H9 (cell line): Measurements from ENCODE around the gene UBLCP1. TPM values are rescaled to one million over a fixed set of nuclear protein-coding genes. Genes with fewer than 3 reads are reported as not detected.
A peak's percentile ranks its signal among the peaks of the same experiment; 100 is the strongest.

ENCODE experiments used
- DNase-seq: peaks from one replicate; pipeline ENCODE4 v3.0.0-alpha.2; 2017
- H2AFZ ChIP-seq: one replicate; pipeline ENCODE4 v1.6.1; 2013; ENCODE audit warnings: mild to moderate bottlenecking, low read length, control low read depth, moderate library complexity
- H2AK5ac ChIP-seq: 2 replicates; pipeline ENCODE4 v1.6.1; 2013; ENCODE audit warnings: low read length, control low read depth, mixed read lengths; ENCODE audit not compliant: insufficient read length
- H2BK120ac ChIP-seq: one replicate; pipeline ENCODE4 v1.6.1; 2013; ENCODE audit warnings: low read depth, mild to moderate bottlenecking, low read length, control low read depth, inconsistent platforms; ENCODE audit not compliant: poor library complexity, severe bottlenecking
- H2BK12ac ChIP-seq: 2 replicates; pipeline ENCODE4 v1.6.1; 2013; ENCODE audit warnings: low read length, control low read depth, mixed read lengths, low read depth; ENCODE audit not compliant: insufficient read length
- H2BK15ac ChIP-seq: 2 replicates; pipeline ENCODE4 v1.6.1; 2013; ENCODE audit warnings: low read depth, low read length, control low read depth
- H2BK20ac ChIP-seq: one replicate; pipeline ENCODE4 v1.6.1; 2013; ENCODE audit warnings: low read depth, mild to moderate bottlenecking, low read length, control low read depth, inconsistent platforms; ENCODE audit not compliant: poor library complexity, severe bottlenecking
- H2BK5ac ChIP-seq: 2 replicates; pipeline ENCODE4 v1.6.1; 2013; ENCODE audit warnings: low read length, control low read depth, mixed read lengths; ENCODE audit not compliant: insufficient read length
- H3K14ac ChIP-seq: 2 replicates; pipeline ENCODE4 v1.6.1; 2013; ENCODE audit warnings: low read length, control low read depth; ENCODE audit not compliant: insufficient read depth
- H3K18ac ChIP-seq: 2 replicates; pipeline ENCODE4 v1.6.1; 2013; ENCODE audit warnings: low read depth, mild to moderate bottlenecking, mixed read lengths, low read length, control low read depth; ENCODE audit not compliant: insufficient read length
- H3K23ac ChIP-seq: 2 replicates; pipeline ENCODE4 v1.6.1; 2013; ENCODE audit warnings: low read length, control low read depth, mixed read lengths, low read depth; ENCODE audit not compliant: insufficient read length
- H3K23me2 ChIP-seq: 2 replicates; pipeline ENCODE4 v1.6.1; 2013; ENCODE audit warnings: low read depth, mild to moderate bottlenecking, mixed read lengths, low read length, control low read depth; ENCODE audit not compliant: insufficient read length, poor library complexity, severe bottlenecking
- H3K27ac ChIP-seq: 2 replicates; pipeline ENCODE4 v1.5.1; 2013; ENCODE audit warnings: low read length, control low read depth, mixed read lengths, low read depth; ENCODE audit not compliant: insufficient read length
- H3K27me3 ChIP-seq: 2 replicates; pipeline ENCODE4 v1.6.1; 2013; ENCODE audit warnings: low read length, control low read depth, inconsistent platforms; ENCODE audit not compliant: insufficient read depth
- H3K4ac ChIP-seq: 2 replicates; pipeline ENCODE4 v1.6.1; 2013; ENCODE audit warnings: low read depth, mild to moderate bottlenecking, control low read depth, inconsistent platforms, low read length, moderate library complexity
- H3K4me1 ChIP-seq: 2 replicates; pipeline ENCODE4 v1.6.1; 2013; ENCODE audit warnings: low read length, control low read depth, inconsistent platforms; ENCODE audit not compliant: insufficient read depth
- H3K4me2 ChIP-seq: 2 replicates; pipeline ENCODE4 v1.6.1; 2013; ENCODE audit warnings: low read length, control low read depth, mixed read lengths; ENCODE audit not compliant: insufficient read length, insufficient read depth
- H3K56ac ChIP-seq: 2 replicates; pipeline ENCODE4 v1.6.1; 2013; ENCODE audit warnings: low read depth, mild to moderate bottlenecking, mixed read lengths, low read length, control low read depth; ENCODE audit not compliant: insufficient read length
- H3K79me1 ChIP-seq: 2 replicates; pipeline ENCODE4 v1.6.1; 2013; ENCODE audit warnings: low read depth, mild to moderate bottlenecking, moderate library complexity, low read length, control low read depth, inconsistent platforms; ENCODE audit not compliant: insufficient read depth, poor library complexity, severe bottlenecking
- H3K79me2 ChIP-seq: 2 replicates; pipeline ENCODE4 v1.6.1; 2013; ENCODE audit warnings: low read length, control low read depth, inconsistent platforms; ENCODE audit not compliant: insufficient read depth
- H3K9ac ChIP-seq: 2 replicates; pipeline ENCODE4 v1.6.1; 2013; ENCODE audit warnings: low read length, control low read depth, mixed read lengths; ENCODE audit not compliant: insufficient read length; ENCODE audit errors: extremely low read depth
- H3K9me3 ChIP-seq: one replicate; pipeline ENCODE4 v1.6.1; 2013; ENCODE audit warnings: low read depth, low read length, inconsistent platforms; ENCODE audit not compliant: control insufficient read depth
- H3T11ph ChIP-seq: one replicate; pipeline ENCODE4 v1.6.1; 2013; ENCODE audit warnings: mild to moderate bottlenecking, low read length, control low read depth, inconsistent platforms
- H4K20me1 ChIP-seq: one replicate; pipeline ENCODE4 v1.6.1; 2013; ENCODE audit not compliant: control insufficient read depth, insufficient read length, insufficient read depth
- H4K5ac ChIP-seq: 2 replicates; pipeline ENCODE4 v1.6.1; 2013; ENCODE audit warnings: low read depth, mild to moderate bottlenecking, mixed read lengths, low read length, control low read depth; ENCODE audit not compliant: insufficient read length
- H4K8ac ChIP-seq: replicated peaks from 2 replicates; pipeline ENCODE4 v1.6.1; 2013; ENCODE audit warnings: low read length, control low read depth, mixed read lengths, low read depth; ENCODE audit not compliant: insufficient read length
- H4K91ac ChIP-seq: 2 replicates; pipeline ENCODE4 v1.6.1; 2013; ENCODE audit warnings: low read depth, mild to moderate bottlenecking, moderate library complexity, mixed read lengths, low read length, control low read depth; ENCODE audit not compliant: insufficient read length
- H3K27ac Mint-ChIP-seq, 3 experiments: 2 replicates in 2 of 3; 3 replicates in 1 of 3; pipeline ENCODE4 v1.8.0; 2020 to 2021; ENCODE audit warnings: mixed read lengths in 3 of 3, mild to moderate bottlenecking in 1 of 3, moderate library complexity in 1 of 3
- H3K27me3 Mint-ChIP-seq: 2 replicates; pipeline ENCODE4 v1.8.0; 2021; ENCODE audit warnings: low read depth, mild to moderate bottlenecking, moderate library complexity, mixed read lengths
- H3K36me3 Mint-ChIP-seq, 3 experiments: 2 replicates in 2 of 3; 3 replicates in 1 of 3; pipeline ENCODE4 v1.8.0; 2020 to 2021; ENCODE audit warnings: low read depth in 3 of 3, mixed read lengths in 3 of 3; ENCODE audit not compliant: insufficient read depth in 1 of 3
- H3K4me1 Mint-ChIP-seq, 2 experiments: 2 replicates each; pipeline ENCODE4 v1.8.0; 2020; ENCODE audit warnings: mixed read lengths in 2 of 2
- H3K4me3 Mint-ChIP-seq, 2 experiments: 2 replicates in 1 of 2; 3 replicates in 1 of 2; pipeline ENCODE4 v1.8.0; 2020 to 2021; ENCODE audit warnings: mild to moderate bottlenecking in 2 of 2, mixed read lengths in 2 of 2, moderate library complexity in 1 of 2
- H3K9me3 Mint-ChIP-seq, 2 experiments: 2 replicates in 1 of 2; 3 replicates in 1 of 2; pipeline ENCODE4 v1.8.0; 2020; ENCODE audit warnings: mild to moderate bottlenecking in 2 of 2, mixed read lengths in 2 of 2, moderate library complexity in 1 of 2
- CTCF ChIP-seq: fragments of 200-600 bp; sonication (generic); conservative IDR thresholded peaks from 3 replicates; pipeline ENCODE4 v1.8.0; 2021; ENCODE audit warnings: antibody characterized with exemption, mild to moderate bottlenecking
- total RNA-seq: library from RNA; stranded (reverse); gene quantifications from 2 replicates; pipeline ENCODE4 v1.2.1, GENCODE V29; 2021

UBLCP1 gene
- total RNA-seq, 1 experiment from 2014 or later: 37.9 TPM

- no peak overlapping the region for H2BK120ac ChIP-seq
- no peak overlapping the region for H3K4me2 ChIP-seq
- Mint-ChIP-seq H3K27me3 (peaks cover 36% of the 10 kb centered on the region), H3K4me1 (no peaks in the 10 kb centered on the region), H3K4me3 (no peak overlapping the region), H3K36me3 (no peaks in the 10 kb centered on the region), H3K9me3 (no peaks in the 10 kb centered on the region), H3K27ac (peak overlapping the region in 1 of 3 experiments; percentile 73; a peak in 1 of 7 replicates)
- H3K56ac ChIP-seq: no peak overlapping the region
- H3K9me3 ChIP-seq: no peaks in the 10 kb centered on the region
- H2BK12ac ChIP-seq: no peak overlapping the region
- no peak overlapping the region for H4K8ac ChIP-seq
- no peak overlapping the region for H3K9ac ChIP-seq
- no peak for TF ChIP-seq CTCF
- no peak overlapping the region for H3K14ac ChIP-seq
- DNase-seq: no peak
- H4K20me1 ChIP-seq: no peaks in the 10 kb centered on the region
- no peaks in the 10 kb centered on the region for H3K79me2 ChIP-seq
- H2BK15ac ChIP-seq: no peak overlapping the region
- no peak overlapping the region for H2AFZ ChIP-seq
- no peak overlapping the region for H3T11ph ChIP-seq
- H2BK5ac ChIP-seq: no peak overlapping the region
- no peak overlapping the region for H2BK20ac ChIP-seq
- no peaks in the 10 kb centered on the region for H3K4me1 ChIP-seq
- no peak overlapping the region for H4K91ac ChIP-seq
- no peaks in the 10 kb centered on the region for H3K23me2 ChIP-seq
- H2AK5ac ChIP-seq: no peak overlapping the region
- H4K5ac ChIP-seq: no peak overlapping the region
- no peak overlapping the region for H3K23ac ChIP-seq
- H3K18ac ChIP-seq: no peak overlapping the region
- no peak overlapping the region for H3K27ac ChIP-seq
- no peak overlapping the region for H3K4ac ChIP-seq
- H3K79me1 ChIP-seq: no peaks in the 10 kb centered on the region
- no peaks in the 10 kb centered on the region for H3K27me3 ChIP-seq
Measured at GRCh38 chr5:159244890-159245289, 18.2 kb upstream of the UBLCP1 start.
